Body of pancreas (tissue), 4 donors: ENCODE data around the gene SUSD3. TPM values are rescaled to one million over a fixed set of nuclear protein-coding genes. Genes with fewer than 3 reads are reported as not detected.
"Not testable (repeated sequence)": the region's sequence is repeated elsewhere in the genome, so short reads cannot be mapped to it uniquely, and the experiment has no call there.

Experiments used
- ATAC-seq: fragments of 150-250 bp; one replicate; pipeline ENCODE4 v1.9.1; 2016
- DNase-seq, 4 donors: peaks; one replicate each; pipeline ENCODE4 v3.0.0-alpha.2; 2019
- H3K27ac ChIP-seq, 4 donors: fragments of 200-600 bp; sonication (generic); 1 replicate in 3 of 4; 2 replicates in 1 of 4; pipeline versions ENCODE4 v1.5.1 to v1.6.1; 2016 to 2019; ENCODE audit warnings: mild to moderate bottlenecking in 1 of 4, mixed read lengths in 1 of 4, moderate library complexity in 1 of 4
- H3K27me3 ChIP-seq, 2 donors: fragments of 200-600 bp; sonication (generic); one replicate each; pipeline ENCODE4 v1.6.0; 2016; ENCODE audit warnings: mild to moderate bottlenecking in 1 of 2
- H3K36me3 ChIP-seq, 2 donors: fragments of 200-600 bp; sonication (generic); replicated peaks in 1 of 2; 2 replicates each; pipeline ENCODE4 v1.5.1; 2016; ENCODE audit warnings: low read depth in 2 of 2; ENCODE audit not compliant: insufficient read depth in 1 of 2
- H3K4me1 ChIP-seq: fragments of 200-600 bp; sonication (generic); one replicate; pipeline ENCODE4 v1.6.0; 2016
- H3K4me3 ChIP-seq, 2 donors: fragments of 200-600 bp; sonication (generic); 1 replicate in 1 of 2; 2 replicates in 1 of 2; pipeline ENCODE4 v1.5.1; 2016 to 2019
- H3K9me3 ChIP-seq, 3 donors: fragments of 200-600 bp; sonication (generic); 1 replicate in 2 of 3; 2 replicates in 1 of 3; pipeline ENCODE4 v1.5.1; 2016
- CTCF ChIP-seq, 7 experiments: fragments of 450-650 bp in 4 of 7; fragments of 200-600 bp in 3 of 7; sonication (generic) in 3 of 7; IDR thresholded peaks; one replicate each; pipeline ENCODE4 v1.5.1; 2016 to 2019; ENCODE audit warnings: antibody characterized with exemption in 7 of 7
- POLR2A ChIP-seq, 3 donors: fragments of 450-650 bp; IDR thresholded peaks; one replicate each; pipeline ENCODE4 v1.6.1; 2016; ENCODE audit warnings: antibody characterized with exemption in 3 of 3, mild to moderate bottlenecking in 2 of 3
- WGBS, 2 donors: methylation state at CpG; one replicate each; pipeline ENCODE4 v1.1.5; 2017; 5-methylcytosine and 5-hydroxymethylcytosine counted together
- intact Hi-C: fragments of 100-400 bp; cut with DNase I; formaldehyde crosslinking; loops from one replicate; pipeline ENCODE4 v1.15.1; 2023
- total RNA-seq, 2 donors: library from RNA; depleted of rRNA; stranded (reverse); fragments of >200 nt; gene quantifications; one replicate each; pipeline ENCODE4 v1.1.0, GENCODE V29; 2016

Gene SUSD3
- total RNA-seq, 2 donors from 2014 or later, result 3.6 TPM; not detected in 1

GRCh38 chr9:93116072-93116961 is 57.8 kb downstream of the SUSD3 start:
- peak overlapping the region; percentile 9 to 70 (median 54) for H3K27ac ChIP-seq
- no peaks in the 10 kb centered on the region for H3K9me3 ChIP-seq
- H3K4me3 ChIP-seq, result no peak overlapping the region
- DNase-seq (peak; percentile 45 to 88 (median 68)), ATAC-seq (peak; percentile 50)
- intact Hi-C loops, result no loop called here
- no peaks in the 10 kb centered on the region for H3K27me3 ChIP-seq
- 64 to 67% methylated on average over 9 to 17 of the region's 17 CpGs for WGBS, 2 donors
- TF ChIP-seq CTCF (IDR thresholded peaks at IDR 0.05), result no peak
- TF ChIP-seq POLR2A (IDR thresholded peaks at IDR 0.05), result peak in 1 of 3 donors; percentile 29
- no peaks in the 10 kb centered on the region for H3K36me3 ChIP-seq
- H3K4me1 ChIP-seq, result peaks cover 16% of the 10 kb centered on the region

DNA sequence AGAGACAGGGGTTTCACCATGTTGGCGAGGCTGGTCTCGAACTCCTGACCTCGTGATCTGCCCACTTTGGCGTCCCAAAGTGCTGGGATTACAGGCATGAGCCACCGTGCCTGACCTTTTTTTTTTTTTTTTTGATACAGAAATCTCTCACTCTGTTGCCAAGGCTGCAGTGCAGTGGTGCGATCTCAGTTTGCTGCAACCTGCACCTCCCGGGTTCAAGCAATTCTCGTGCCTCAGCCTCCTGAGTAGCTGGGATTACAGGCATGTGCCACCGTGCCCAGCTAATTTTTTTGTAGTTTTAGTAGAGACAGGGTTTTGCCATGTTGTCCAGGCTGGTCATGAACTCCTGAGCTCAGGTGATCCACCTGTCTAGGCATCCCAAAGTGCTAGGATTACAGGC is 59.0 kb downstream of the SUSD3 start:
- H3K36me3 ChIP-seq, H3K4me3 ChIP-seq, intact Hi-C loops, H3K27ac ChIP-seq, H3K9me3 ChIP-seq, ATAC-seq, H3K27me3 ChIP-seq: not testable (repeated sequence)
- WGBS, 2 donors, result 87 to 95% methylated on average over 7 to 9 of the region's 9 CpGs
- peaks cover 16% of the 10 kb centered on the region for H3K4me1 ChIP-seq
- peak in 1 of 4 donors; percentile 0 for DNase-seq

DNA sequence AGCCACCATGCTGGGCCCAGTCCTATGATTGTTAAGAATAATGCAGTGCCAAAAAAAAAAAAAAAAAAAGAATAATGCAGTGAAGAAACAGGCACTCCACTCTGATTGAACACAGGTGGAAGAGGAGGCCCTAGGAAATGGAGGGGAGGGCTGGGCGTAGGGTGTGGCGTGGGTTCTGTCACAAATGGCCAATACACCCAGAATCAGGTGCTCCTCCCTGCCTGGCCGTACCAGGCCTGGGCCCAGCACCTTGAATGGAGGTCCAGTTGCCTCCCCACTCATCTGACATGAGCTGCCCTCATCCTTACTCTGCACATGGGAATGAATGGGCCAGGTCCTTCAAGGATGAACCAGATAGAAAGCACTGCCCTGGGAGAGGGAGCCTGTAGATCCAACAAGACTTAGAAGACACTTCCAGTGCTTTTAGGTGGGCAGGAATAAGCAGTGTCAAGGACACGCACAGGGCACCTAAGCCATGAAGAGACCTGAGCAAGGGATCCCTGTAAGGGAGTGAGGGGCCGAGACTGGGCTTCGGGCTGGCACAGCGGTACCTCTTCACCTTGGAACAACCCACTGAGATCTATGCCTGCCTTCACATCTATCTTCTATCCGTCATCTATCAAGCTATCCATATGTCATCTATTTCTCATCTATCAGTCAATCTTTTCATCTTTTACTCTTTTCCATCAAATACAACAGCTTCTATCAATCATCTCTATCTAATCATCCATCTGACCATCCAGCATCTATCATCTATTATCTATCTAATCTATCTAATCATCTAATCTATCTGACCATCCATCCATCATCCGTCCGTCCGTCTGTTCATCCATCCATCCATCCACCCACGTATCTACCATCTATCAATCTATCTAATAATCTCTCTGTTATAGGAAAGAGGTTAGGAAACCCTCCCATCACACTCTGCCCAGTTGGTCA is 59.7 kb downstream of the SUSD3 start:
- ATAC-seq (no peak), DNase-seq (peak in 3 of 4 donors; percentile 1 to 4 (median 3))
- TF ChIP-seq POLR2A (IDR thresholded peaks at IDR 0.05) (no peak), CTCF (IDR thresholded peaks at IDR 0.05) (no peak)
- H3K27ac ChIP-seq, result no peak overlapping the region
- H3K4me1 ChIP-seq, result peaks cover 16% of the 10 kb centered on the region
- no peak overlapping the region for H3K4me3 ChIP-seq
- intact Hi-C loops, result no loop called here
- no peaks in the 10 kb centered on the region for H3K36me3 ChIP-seq
- 82 to 86% methylated on average over 12 of the region's 12 CpGs for WGBS, 2 donors
- H3K27me3 ChIP-seq, result no peaks in the 10 kb centered on the region
- no peaks in the 10 kb centered on the region for H3K9me3 ChIP-seq

DNA sequence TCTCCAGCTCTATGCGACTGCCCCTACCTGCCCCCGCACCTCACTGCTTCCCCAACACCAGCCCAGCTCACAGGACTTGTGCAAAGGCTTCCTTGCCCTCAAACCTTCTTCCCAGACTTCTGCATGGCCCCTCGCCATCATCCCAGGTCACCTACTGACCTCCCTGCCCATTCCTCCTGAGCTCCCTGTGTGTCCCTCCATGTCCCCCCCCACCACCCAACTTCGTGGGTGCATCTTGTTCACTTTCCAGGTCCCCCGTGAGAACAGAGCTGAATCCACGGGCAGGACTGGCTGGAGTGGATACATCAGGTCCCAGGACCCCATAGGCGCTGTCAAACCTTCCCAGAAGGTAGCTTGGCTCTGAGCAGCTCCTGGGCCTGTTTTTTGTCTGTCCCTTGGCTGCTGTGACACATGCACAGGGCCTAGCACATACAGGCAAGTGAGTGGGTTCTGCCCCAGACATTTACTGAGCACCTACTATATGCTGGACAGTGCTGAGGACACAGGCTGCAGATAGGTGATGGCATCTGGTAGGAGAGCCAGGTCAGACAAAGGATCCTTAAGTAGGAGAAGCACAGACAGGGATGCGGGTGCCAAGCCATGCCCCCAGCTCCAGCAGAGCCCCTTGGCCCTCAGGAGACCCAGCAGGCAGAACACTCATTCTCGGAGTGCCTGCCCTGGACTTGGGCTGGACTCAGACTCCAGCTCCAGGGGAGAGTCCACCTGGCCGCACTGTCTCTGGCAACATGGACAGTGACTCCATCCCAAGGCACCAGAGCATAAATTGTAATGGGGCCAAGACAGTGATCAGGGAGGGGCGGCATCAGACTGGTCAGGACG is 60.6 kb downstream of the SUSD3 start:
- intact Hi-C loops, result no loop called here
- Histone ChIP-seq H3K27me3 (no peaks in the 10 kb centered on the region), H3K4me1 (peaks cover 16% of the 10 kb centered on the region), H3K4me3 (no peak overlapping the region), H3K9me3 (no peaks in the 10 kb centered on the region), H3K27ac (peak overlapping the region in 2 of 4 donors; percentile 62 to 66), H3K36me3 (peaks cover 0 to 2% of the 10 kb centered on the region in 2 donors)
- TF ChIP-seq POLR2A (IDR thresholded peaks at IDR 0.05) (no peak), CTCF (IDR thresholded peaks at IDR 0.05) (no peak)
- peak in 3 of 4 donors; percentile 3 to 17 (median 4) for DNase-seq
- WGBS, 2 donors, result 81 to 85% methylated on average over 8 to 12 of the region's 12 CpGs
- ATAC-seq, result no peak
